HepG2 (cell line): ENCODE measurements around the gene DDX24. TPM values are rescaled to one million over a fixed set of nuclear protein-coding genes. Genes with fewer than 3 reads are reported as not detected.
A peak's percentile ranks its signal among the peaks of the same experiment; 100 is the strongest.

Experiments used
- ARNT2 ChIP-seq: sonication (generic); formaldehyde crosslinking; IDR thresholded peaks from 2 replicates; pipeline ENCODE4 v1.8.0; 2022; ENCODE audit warnings: mild to moderate bottlenecking, low read depth, missing genetic modification reagents, moderate library complexity
- FLYWCH1 ChIP-seq: sonication (generic); formaldehyde crosslinking; IDR thresholded peaks from 2 replicates; pipeline ENCODE4 v1.8.1; 2023; ENCODE audit warnings: mild to moderate bottlenecking, missing genetic modification reagents
- HNRNPK ChIP-seq: fragments of 200-400 bp; formaldehyde crosslinking; IDR thresholded peaks from 2 replicates; pipeline ENCODE4 v1.6.1; 2018; ENCODE audit warnings: low read length, low read depth, moderate library complexity, mild to moderate bottlenecking; ENCODE audit not compliant: poor library complexity, severe bottlenecking
- NFATC3 ChIP-seq: sonication (generic); formaldehyde crosslinking; IDR thresholded peaks from 2 replicates; pipeline ENCODE4 v1.5.1; 2020; ENCODE audit warnings: mild to moderate bottlenecking, missing genetic modification reagents
- PCBP2 ChIP-seq: fragments of 200-400 bp; formaldehyde crosslinking; optimal IDR thresholded peaks from 2 replicates; pipeline ENCODE3; 2018; ENCODE audit warnings: low read length, low read depth; ENCODE audit not compliant: poor library complexity, severe bottlenecking
- POLR2AphosphoS2 ChIP-seq: IDR thresholded peaks from 2 replicates; pipeline ENCODE4 v1.6.1; 2011; ENCODE audit warnings: low read depth, low read length, improper control_type of control experiment
- U2AF1 ChIP-seq: fragments of 200-400 bp; formaldehyde crosslinking; optimal IDR thresholded peaks from 2 replicates; pipeline ENCODE3; 2017; ENCODE audit warnings: mild to moderate bottlenecking, low read depth, low read length
- ZNF552 ChIP-seq: sonication (generic); formaldehyde crosslinking; IDR thresholded peaks from 2 replicates; pipeline ENCODE4 v1.9.0; 2022; ENCODE audit warnings: missing genetic modification reagents, mild to moderate bottlenecking, borderline replicate concordance
- ZNF558 ChIP-seq: sonication (generic); formaldehyde crosslinking; IDR thresholded peaks from 2 replicates; pipeline ENCODE4 v1.9.0; 2022; ENCODE audit warnings: mild to moderate bottlenecking, missing genetic modification reagents, borderline replicate concordance
- ZNF629 ChIP-seq: sonication (generic); formaldehyde crosslinking; conservative IDR thresholded peaks from 2 replicates; pipeline ENCODE4 v1.5.0; 2020; ENCODE audit warnings: missing genetic modification reagents
- ZNF720 ChIP-seq: sonication (generic); formaldehyde crosslinking; IDR thresholded peaks from 2 replicates; pipeline ENCODE4 v1.4.0; 2020; ENCODE audit warnings: missing genetic modification reagents
- ZNF75D ChIP-seq: sonication (generic); formaldehyde crosslinking; IDR thresholded peaks from 2 replicates; pipeline ENCODE4 v1.8.1; 2023; ENCODE audit warnings: missing genetic modification reagents, mild to moderate bottlenecking, borderline replicate concordance
- ZNF766 ChIP-seq: sonication (generic); formaldehyde crosslinking; IDR thresholded peaks from 2 replicates; pipeline ENCODE4 v1.5.0; 2020; ENCODE audit warnings: missing genetic modification reagents, borderline replicate concordance
- ZNF776 ChIP-seq: sonication (generic); formaldehyde crosslinking; IDR thresholded peaks from 2 replicates; pipeline ENCODE4 v1.4.0; 2020; ENCODE audit warnings: mild to moderate bottlenecking, missing genetic modification reagents
- polyA plus RNA-seq, 8 experiments: library from polyadenylated mRNA; depleted of rRNA in 3 of 8; stranded (reverse) in 7 of 8; unstranded in 1 of 8; fragments of >200 nt; fragmentation: Illumina TruSeq in 4 of 8; extraction: Trizol in 4 of 8; gene quantifications; 2 replicates each; pipeline versions ENCODE4 v1.2.1 to v1.2.3, GENCODE V29; 2011 to 2016; ENCODE audit warnings: low read depth in 4 of 8, missing spikeins in 1 of 8, mixed read lengths in 1 of 8; ENCODE audit not compliant: insufficient read depth in 1 of 8
- total RNA-seq, 5 experiments: library from RNA; depleted of rRNA; stranded (reverse); fragments of >200 nt; fragmentation: Illumina TruSeq; extraction: Trizol; gene quantifications; 2 replicates each; pipeline ENCODE4 v1.2.3, GENCODE V29; 2016; ENCODE audit warnings: low read depth in 1 of 5
- TF ChIP-seq, protein P1 (sequence below): sonication (generic); formaldehyde crosslinking; IDR thresholded peaks from one replicate; pipeline ENCODE4 v1.5.1; 2020; ENCODE audit warnings: mild to moderate bottlenecking, missing genetic modification reagents; ENCODE audit errors: not compliant biosample characterization
- TF ChIP-seq, protein P2 (sequence below): sonication (generic); formaldehyde crosslinking; IDR thresholded peaks from 2 replicates; pipeline ENCODE4 v1.8.0; 2022; ENCODE audit warnings: missing genetic modification reagents, low read depth, mild to moderate bottlenecking, borderline replicate concordance
- TF ChIP-seq, protein P3 (sequence below): IDR thresholded peaks from 2 replicates; pipeline ENCODE4 v1.6.1; 2016
- TF ChIP-seq, protein P4 (sequence below): IDR thresholded peaks from 2 replicates; pipeline ENCODE4 v1.6.1; 2016; ENCODE audit warnings: low read depth

The DDX24 gene
- total and polyA plus RNA-seq, 2 of the 13 experiments (the other 11 are each of a cell fraction or from before 2014, with no cell fraction given): 67.3 to 149 TPM

DNA sequence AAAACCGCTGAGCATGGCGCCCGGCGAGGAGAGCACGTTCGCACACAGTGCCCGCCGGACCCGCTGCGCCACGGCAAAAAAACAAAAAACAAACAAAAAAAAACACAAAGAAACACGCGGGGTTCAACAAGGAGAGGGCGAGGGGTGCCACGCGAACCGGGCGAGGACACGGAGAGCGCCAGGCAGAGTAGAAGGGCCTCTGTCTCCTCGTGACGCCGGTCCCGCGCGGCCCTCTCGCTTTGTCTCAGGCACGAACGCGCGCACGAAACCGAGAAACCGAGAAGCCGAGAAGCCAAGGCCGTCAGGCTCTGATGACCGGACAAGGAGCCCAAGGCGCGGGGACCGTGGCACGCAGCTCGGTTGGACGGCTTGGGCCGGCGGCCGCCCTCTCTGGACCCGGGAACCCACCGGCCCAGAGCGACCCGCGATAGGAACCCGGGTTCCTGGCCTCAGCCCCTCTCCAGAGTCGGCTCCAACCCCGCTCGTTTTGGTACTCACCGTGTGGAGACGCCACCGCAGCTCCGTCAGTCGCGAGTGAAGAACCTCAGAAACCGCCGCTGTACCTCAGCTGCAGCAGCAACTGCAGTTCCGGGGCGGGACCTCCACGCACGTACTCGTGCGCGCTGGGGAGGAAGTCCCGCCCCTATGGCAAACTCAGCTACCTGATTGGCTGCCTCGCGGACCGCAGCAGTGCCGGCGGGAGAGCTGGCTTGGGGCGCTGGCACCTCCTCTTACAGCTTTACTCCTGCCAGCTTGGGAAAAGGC lies at the start of gene DDX24, which contains the start of gene IFI27L1 (continued):
- TF ChIP-seq, protein P1, sequence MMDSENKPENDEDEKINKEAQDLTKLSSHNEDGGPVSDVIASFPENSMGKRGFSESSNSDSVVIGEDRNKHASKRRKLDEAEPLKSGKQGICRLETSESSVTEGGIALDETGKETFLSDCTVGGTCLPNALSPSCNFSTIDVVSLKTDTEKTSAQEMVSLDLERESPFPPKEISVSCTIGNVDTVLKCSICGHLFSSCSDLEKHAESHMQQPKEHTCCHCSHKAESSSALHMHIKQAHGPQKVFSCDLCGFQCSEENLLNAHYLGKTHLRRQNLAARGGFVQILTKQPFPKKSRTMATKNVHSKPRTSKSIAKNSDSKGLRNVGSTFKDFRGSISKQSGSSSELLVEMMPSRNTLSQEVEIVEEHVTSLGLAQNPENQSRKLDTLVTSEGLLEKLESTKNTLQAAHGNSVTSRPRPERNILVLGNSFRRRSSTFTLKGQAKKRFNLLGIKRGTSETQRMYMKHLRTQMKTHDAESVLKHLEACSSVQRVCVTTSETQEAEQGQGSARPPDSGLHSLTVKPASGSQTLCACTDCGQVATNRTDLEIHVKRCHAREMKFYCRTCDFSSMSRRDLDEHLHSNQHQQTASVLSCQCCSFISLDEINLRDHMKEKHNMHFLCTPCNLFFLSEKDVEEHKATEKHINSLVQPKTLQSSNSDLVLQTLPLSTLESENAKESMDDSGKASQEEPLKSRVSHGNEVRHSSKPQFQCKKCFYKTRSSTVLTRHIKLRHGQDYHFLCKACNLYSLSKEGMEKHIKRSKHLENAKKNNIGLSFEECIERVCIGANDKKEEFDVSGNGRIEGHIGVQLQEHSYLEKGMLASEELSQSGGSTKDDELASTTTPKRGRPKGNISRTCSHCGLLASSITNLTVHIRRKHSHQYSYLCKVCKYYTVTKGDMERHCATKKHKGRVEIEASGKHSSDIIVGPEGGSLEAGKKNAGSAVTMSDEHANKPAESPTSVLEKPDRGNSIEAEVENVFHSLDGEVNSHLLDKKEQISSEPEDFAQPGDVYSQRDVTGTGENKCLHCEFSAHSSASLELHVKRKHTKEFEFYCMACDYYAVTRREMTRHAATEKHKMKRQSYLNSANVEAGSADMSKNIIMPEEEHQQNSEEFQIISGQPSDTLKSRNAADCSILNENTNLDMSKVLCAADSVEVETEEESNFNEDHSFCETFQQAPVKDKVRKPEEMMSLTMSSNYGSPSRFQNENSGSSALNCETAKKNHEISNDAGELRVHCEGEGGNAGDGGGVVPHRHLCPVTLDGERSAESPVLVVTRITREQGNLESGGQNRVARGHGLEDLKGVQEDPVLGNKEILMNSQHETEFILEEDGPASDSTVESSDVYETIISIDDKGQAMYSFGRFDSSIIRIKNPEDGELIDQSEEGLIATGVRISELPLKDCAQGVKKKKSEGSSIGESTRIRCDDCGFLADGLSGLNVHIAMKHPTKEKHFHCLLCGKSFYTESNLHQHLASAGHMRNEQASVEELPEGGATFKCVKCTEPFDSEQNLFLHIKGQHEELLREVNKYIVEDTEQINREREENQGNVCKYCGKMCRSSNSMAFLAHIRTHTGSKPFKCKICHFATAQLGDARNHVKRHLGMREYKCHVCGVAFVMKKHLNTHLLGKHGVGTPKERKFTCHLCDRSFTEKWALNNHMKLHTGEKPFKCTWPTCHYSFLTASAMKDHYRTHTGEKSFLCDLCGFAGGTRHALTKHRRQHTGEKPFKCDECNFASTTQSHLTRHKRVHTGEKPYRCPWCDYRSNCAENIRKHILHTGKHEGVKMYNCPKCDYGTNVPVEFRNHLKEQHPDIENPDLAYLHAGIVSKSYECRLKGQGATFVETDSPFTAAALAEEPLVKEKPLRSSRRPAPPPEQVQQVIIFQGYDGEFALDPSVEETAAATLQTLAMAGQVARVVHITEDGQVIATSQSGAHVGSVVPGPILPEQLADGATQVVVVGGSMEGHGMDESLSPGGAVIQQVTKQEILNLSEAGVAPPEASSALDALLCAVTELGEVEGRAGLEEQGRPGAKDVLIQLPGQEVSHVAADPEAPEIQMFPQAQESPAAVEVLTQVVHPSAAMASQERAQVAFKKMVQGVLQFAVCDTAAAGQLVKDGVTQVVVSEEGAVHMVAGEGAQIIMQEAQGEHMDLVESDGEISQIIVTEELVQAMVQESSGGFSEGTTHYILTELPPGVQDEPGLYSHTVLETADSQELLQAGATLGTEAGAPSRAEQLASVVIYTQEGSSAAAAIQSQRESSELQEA (CRISPR knock-in tag): no peak
- TF ChIP-seq ZNF720 (CRISPR knock-in tag) (no peak), ZNF75D (no peak; the same call in 1 of the 2 replicates), ZNF552 (CRISPR knock-in tag) (no peak), FLYWCH1 (CRISPR knock-in tag) (no peak), POLR2AphosphoS2 (no peak), ZNF629 (CRISPR knock-in tag) (no peak), ZNF776 (CRISPR knock-in tag) (no peak), ZNF558 (CRISPR knock-in tag) (0 out of 2 replicates have a peak, but pooled peaks have one; percentile 74), NFATC3 (CRISPR knock-in tag) (0 out of 2 replicates have a peak, but pooled peaks have one; percentile 56), PCBP2 (no peak), U2AF1 (no peak), ZNF766 (CRISPR knock-in tag) (0 out of 2 replicates have a peak, but pooled peaks have one; percentile 42), HNRNPK (no peak), ARNT2 (CRISPR knock-in tag) (peak; percentile 57; the same call in 1 of the 2 replicates)
- TF ChIP-seq, protein P2, sequence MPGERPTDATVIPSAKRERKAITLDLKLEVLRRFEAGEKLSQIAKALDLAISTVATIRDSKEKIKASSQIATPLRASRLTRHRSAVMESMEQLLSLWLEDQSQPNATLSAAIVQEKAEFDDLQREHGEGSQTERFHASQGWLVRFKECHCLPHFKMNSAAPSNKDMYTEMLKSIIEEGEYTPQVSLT (CRISPR knock-in tag): no peak
- TF ChIP-seq, protein P3, sequence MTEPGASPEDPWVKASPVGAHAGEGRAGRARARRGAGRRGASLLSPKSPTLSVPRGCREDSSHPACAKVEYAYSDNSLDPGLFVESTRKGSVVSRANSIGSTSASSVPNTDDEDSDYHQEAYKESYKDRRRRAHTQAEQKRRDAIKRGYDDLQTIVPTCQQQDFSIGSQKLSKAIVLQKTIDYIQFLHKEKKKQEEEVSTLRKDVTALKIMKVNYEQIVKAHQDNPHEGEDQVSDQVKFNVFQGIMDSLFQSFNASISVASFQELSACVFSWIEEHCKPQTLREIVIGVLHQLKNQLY (CRISPR knock-in tag): no peak
- TF ChIP-seq, protein P4, sequence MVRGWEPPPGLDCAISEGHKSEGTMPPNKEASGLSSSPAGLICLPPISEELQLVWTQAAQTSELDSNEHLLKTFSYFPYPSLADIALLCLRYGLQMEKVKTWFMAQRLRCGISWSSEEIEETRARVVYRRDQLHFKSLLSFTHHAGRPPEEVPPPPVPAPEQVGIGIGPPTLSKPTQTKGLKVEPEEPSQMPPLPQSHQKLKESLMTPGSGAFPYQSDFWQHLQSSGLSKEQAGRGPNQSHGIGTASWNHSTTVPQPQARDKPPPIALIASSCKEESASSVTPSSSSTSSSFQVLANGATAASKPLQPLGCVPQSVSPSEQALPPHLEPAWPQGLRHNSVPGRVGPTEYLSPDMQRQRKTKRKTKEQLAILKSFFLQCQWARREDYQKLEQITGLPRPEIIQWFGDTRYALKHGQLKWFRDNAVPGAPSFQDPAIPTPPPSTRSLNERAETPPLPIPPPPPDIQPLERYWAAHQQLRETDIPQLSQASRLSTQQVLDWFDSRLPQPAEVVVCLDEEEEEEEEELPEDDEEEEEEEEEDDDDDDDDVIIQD (CRISPR knock-in tag): no peak
